Esophagus muscularis mucosa (tissue), 4 donors: ENCODE measurements around the gene ADGRB3.

Source experiments
- EP300 ChIP-seq: sonication (generic); formaldehyde crosslinking; IDR thresholded peaks from one replicate; pipeline ENCODE4 v1.6.1; 2017; ENCODE audit warnings: antibody characterized with exemption
- POLR2A ChIP-seq: fragments of 450-650 bp; IDR thresholded peaks from one replicate; pipeline ENCODE4 v1.6.1; 2017; ENCODE audit warnings: antibody characterized with exemption, moderate library complexity, mild to moderate bottlenecking, low read depth
- TF ChIP-seq, protein P1 (sequence below), 3 experiments: fragments of 200-600 bp in 2 of 3; fragments of 450-650 bp in 1 of 3; sonication (generic) in 2 of 3; IDR thresholded peaks; one replicate each; pipeline ENCODE4 v1.5.1; 2017 to 2019; ENCODE audit warnings: antibody characterized with exemption in 3 of 3, mild to moderate bottlenecking in 2 of 3, moderate library complexity in 1 of 3

DNA sequence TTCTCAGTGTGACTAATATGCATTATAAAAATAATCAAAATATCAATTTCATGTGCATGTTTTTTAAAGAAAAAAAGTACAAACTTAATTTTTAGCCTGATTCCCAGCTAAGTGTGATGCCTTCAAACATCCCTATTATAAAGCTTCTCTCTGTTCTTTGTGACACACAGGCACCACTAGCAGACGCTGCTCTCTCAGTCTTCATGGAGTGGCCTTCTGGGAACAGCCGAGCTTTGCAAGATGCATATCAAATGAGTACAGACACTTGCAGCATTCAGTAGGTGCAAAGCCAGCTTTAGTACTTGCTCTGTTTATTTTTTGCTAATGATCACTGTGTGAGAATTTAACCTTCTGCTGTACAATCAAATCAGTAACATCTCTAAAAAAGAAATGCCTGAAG, 340.0 kb downstream of the ADGRB3 start:
- TF ChIP-seq, protein P1, sequence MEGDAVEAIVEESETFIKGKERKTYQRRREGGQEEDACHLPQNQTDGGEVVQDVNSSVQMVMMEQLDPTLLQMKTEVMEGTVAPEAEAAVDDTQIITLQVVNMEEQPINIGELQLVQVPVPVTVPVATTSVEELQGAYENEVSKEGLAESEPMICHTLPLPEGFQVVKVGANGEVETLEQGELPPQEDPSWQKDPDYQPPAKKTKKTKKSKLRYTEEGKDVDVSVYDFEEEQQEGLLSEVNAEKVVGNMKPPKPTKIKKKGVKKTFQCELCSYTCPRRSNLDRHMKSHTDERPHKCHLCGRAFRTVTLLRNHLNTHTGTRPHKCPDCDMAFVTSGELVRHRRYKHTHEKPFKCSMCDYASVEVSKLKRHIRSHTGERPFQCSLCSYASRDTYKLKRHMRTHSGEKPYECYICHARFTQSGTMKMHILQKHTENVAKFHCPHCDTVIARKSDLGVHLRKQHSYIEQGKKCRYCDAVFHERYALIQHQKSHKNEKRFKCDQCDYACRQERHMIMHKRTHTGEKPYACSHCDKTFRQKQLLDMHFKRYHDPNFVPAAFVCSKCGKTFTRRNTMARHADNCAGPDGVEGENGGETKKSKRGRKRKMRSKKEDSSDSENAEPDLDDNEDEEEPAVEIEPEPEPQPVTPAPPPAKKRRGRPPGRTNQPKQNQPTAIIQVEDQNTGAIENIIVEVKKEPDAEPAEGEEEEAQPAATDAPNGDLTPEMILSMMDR (IDR thresholded peaks at IDR 0.05) = peak in 1 of 3 experiments; percentile 8
- TF ChIP-seq POLR2A (no peak), EP300 (no peak)
